GM23248 (cell line): ENCODE results near the gene UNC13B. TPM values are rescaled to one million over a fixed set of nuclear protein-coding genes. Genes with fewer than 3 reads are reported as not detected.

Source experiments
- DNase-seq: peaks from one replicate; pipeline ENCODE4 v3.0.0-alpha.2; 2015
- H2AFZ ChIP-seq: fragments of 200-600 bp; sonication (generic); 2 replicates; pipeline ENCODE4 v1.6.1; 2016; ENCODE audit warnings: antibody characterized with exemption
- H3F3A ChIP-seq: fragments of 200-600 bp; sonication (generic); 2 replicates; pipeline ENCODE4 v1.6.1; 2016; ENCODE audit warnings: mild to moderate bottlenecking, antibody characterized with exemption, mixed run types; ENCODE audit not compliant: insufficient read depth
- H3K27ac ChIP-seq: fragments of 200-600 bp; sonication (generic); 2 replicates; pipeline ENCODE4 v1.5.1; 2016; ENCODE audit warnings: mild to moderate bottlenecking
- H3K27me3 ChIP-seq: fragments of 200-600 bp; sonication (generic); replicated peaks from 2 replicates; pipeline ENCODE4 v1.6.1; 2016; ENCODE audit warnings: mild to moderate bottlenecking; ENCODE audit not compliant: insufficient read depth
- H3K36me3 ChIP-seq: fragments of 200-600 bp; sonication (generic); 2 replicates; pipeline ENCODE4 v1.6.1; 2016; ENCODE audit warnings: low read depth, mild to moderate bottlenecking
- H3K4me1 ChIP-seq: fragments of 200-600 bp; sonication (generic); 2 replicates; pipeline ENCODE4 v1.6.1; 2016; ENCODE audit warnings: mild to moderate bottlenecking; ENCODE audit not compliant: insufficient read depth
- H3K4me2 ChIP-seq: fragments of 200-600 bp; sonication (generic); one replicate; pipeline ENCODE4 v1.6.1; 2016; ENCODE audit warnings: mild to moderate bottlenecking; ENCODE audit not compliant: unreplicated experiment
- H3K4me3 ChIP-seq: fragments of 200-600 bp; sonication (generic); 2 replicates; pipeline ENCODE4 v1.5.1; 2016; ENCODE audit warnings: mild to moderate bottlenecking
- H3K79me2 ChIP-seq: fragments of 200-600 bp; sonication (generic); 2 replicates; pipeline ENCODE4 v1.6.1; 2016; ENCODE audit warnings: mild to moderate bottlenecking; ENCODE audit not compliant: insufficient read depth
- H3K9ac ChIP-seq: fragments of 200-600 bp; sonication (generic); 2 replicates; pipeline ENCODE4 v1.6.1; 2016; ENCODE audit warnings: mild to moderate bottlenecking
- H3K9me2 ChIP-seq: fragments of 200-600 bp; sonication (generic); 2 replicates; pipeline ENCODE4 v1.6.1; 2016; ENCODE audit warnings: mixed run types, mild to moderate bottlenecking, moderate library complexity; ENCODE audit not compliant: insufficient read depth
- H3K9me3 ChIP-seq: fragments of 200-600 bp; sonication (generic); one replicate; pipeline ENCODE4 v1.6.1; 2017; ENCODE audit warnings: low read depth
- H4K20me1 ChIP-seq: fragments of 200-600 bp; sonication (generic); 2 replicates; pipeline ENCODE4 v1.6.0; 2016; ENCODE audit not compliant: insufficient read depth
- EZH2 ChIP-seq: fragments of 200-600 bp; sonication (generic); IDR thresholded peaks from 2 replicates; pipeline ENCODE4 v1.6.1; 2018; ENCODE audit warnings: antibody characterized with exemption, mild to moderate bottlenecking; ENCODE audit not compliant: insufficient read depth, poor library complexity, severe bottlenecking
- EZH2phosphoT487 ChIP-seq: fragments of 200-600 bp; sonication (generic); IDR thresholded peaks from 2 replicates; pipeline ENCODE4 v1.6.1; 2018; ENCODE audit warnings: antibody characterized with exemption, moderate library complexity, mild to moderate bottlenecking, low read depth; ENCODE audit not compliant: insufficient read depth
- WGBS, 2 experiments: methylation state at CpG; one replicate each; pipeline ENCODE4 v1.1.6; 2015 to 2017; ENCODE audit warnings: low lambda C conversion rate in 2 of 2, low coverage in 1 of 2; ENCODE audit errors: missing lambda C conversion rate in 2 of 2; 5-methylcytosine and 5-hydroxymethylcytosine counted together
- in situ Hi-C: fragments of 300-500 bp; cut with MboI; formaldehyde crosslinking; loops from 2 replicates; pipeline ENCODE4 v1.15.0; 2020
- polyA plus RNA-seq: library from polyadenylated mRNA; unstranded; fragments of >200 nt; fragmentation: Nextera tagmentation; extraction: Ambion mirVana; gene quantifications from 2 replicates; pipeline ENCODE4 v1.2.1, GENCODE V29; 2016
- total RNA-seq: library from RNA; depleted of rRNA; stranded (reverse); fragments of >200 nt; shearing (Covaris generic); gene quantifications from 2 replicates; pipeline ENCODE4 v1.2.3, GENCODE V29; 2014

The UNC13B gene
- total and polyA plus RNA-seq, 2 experiments from 2014 or later = 5.5 to 15.3 TPM

GRCh38 chr9:35277171-35277520 is 115.3 kb downstream of the UNC13B start:
- in situ Hi-C loops = no loop called here
- no peak overlapping the region for H2AFZ ChIP-seq
- WGBS, 2 experiments = 45 to 46% methylated on average over 1 of the region's 1 CpG

GRCh38 chr9:35277628-35278359 is 116.0 kb downstream of the UNC13B start:
- no peaks in the 10 kb centered on the region for H3K27me3 ChIP-seq
- WGBS, 2 experiments = 51 to 53% methylated on average over 7 of the region's 7 CpGs
- H3K4me1 ChIP-seq = peaks cover 24% of the 10 kb centered on the region
- H3K9me3 ChIP-seq = no peaks in the 10 kb centered on the region
- TF ChIP-seq EZH2 = no peak
- TF ChIP-seq EZH2phosphoT487 = no peak
- H3K27ac ChIP-seq = peak overlapping the region; percentile 19
- H3K9me2 ChIP-seq = no peaks in the 10 kb centered on the region
- H3K4me2 ChIP-seq = peak overlapping the region; percentile 60
- peak; percentile 92 for DNase-seq
- H3K4me3 ChIP-seq = peak overlapping the region; percentile 32; the same call in 1 of the 2 replicates
- H2AFZ ChIP-seq = no peak overlapping the region
- H3K9ac ChIP-seq = no peak overlapping the region
- H3K79me2 ChIP-seq = no peaks in the 10 kb centered on the region
- H3F3A ChIP-seq = peaks cover 21% of the 10 kb centered on the region
- no peaks in the 10 kb centered on the region for H4K20me1 ChIP-seq
- no peaks in the 10 kb centered on the region for H3K36me3 ChIP-seq
- in situ Hi-C loops = no loop called here

More at GRCh38 chr9:35277171-35277520, 115.3 kb downstream of the UNC13B start:
- TF ChIP-seq EZH2 (no peak), EZH2phosphoT487 (no peak)
- Histone ChIP-seq H3K27me3 (no peaks in the 10 kb centered on the region), H3F3A (peaks cover 24% of the 10 kb centered on the region), H3K36me3 (no peaks in the 10 kb centered on the region), H4K20me1 (no peaks in the 10 kb centered on the region), H3K79me2 (no peaks in the 10 kb centered on the region), H3K9me2 (no peaks in the 10 kb centered on the region), H3K4me1 (peaks cover 29% of the 10 kb centered on the region), H3K4me2 (no peak overlapping the region), H3K27ac (no peak overlapping the region), H3K4me3 (no peak overlapping the region), H3K9me3 (no peaks in the 10 kb centered on the region), H3K9ac (no peak overlapping the region)
- DNase-seq = no peak

- no peaks in the 10 kb centered on the region for H3K9me2 ChIP-seq
- TF ChIP-seq EZH2 (no peak), EZH2phosphoT487 (no peak)
- 96 to 98% methylated on average over 2 of the region's 2 CpGs for WGBS, 2 experiments
- H3K9me3 ChIP-seq = no peaks in the 10 kb centered on the region
- no peak overlapping the region for H3K9ac ChIP-seq
- peaks cover 15% of the 10 kb centered on the region for H3F3A ChIP-seq
- H4K20me1 ChIP-seq = no peaks in the 10 kb centered on the region
- H3K4me3 ChIP-seq = no peak overlapping the region
- peaks cover 16% of the 10 kb centered on the region for H3K4me1 ChIP-seq
- no peak for DNase-seq
- no peak overlapping the region for H3K27ac ChIP-seq
- no peaks in the 10 kb centered on the region for H3K79me2 ChIP-seq
- no peak overlapping the region for H2AFZ ChIP-seq
- no peak overlapping the region for H3K4me2 ChIP-seq
- in situ Hi-C loops = no loop called here
- H3K27me3 ChIP-seq = no peaks in the 10 kb centered on the region
- H3K36me3 ChIP-seq = no peaks in the 10 kb centered on the region
Observed at GRCh38 chr9:35279946-35280345, 118.1 kb downstream of the UNC13B start.

GRCh38 chr9:35280399-35280798 is 118.6 kb downstream of the UNC13B start:
- peaks cover 15% of the 10 kb centered on the region for H3F3A ChIP-seq
- WGBS, 2 experiments = 40 to 45% methylated on average over 1 of the region's 1 CpG
- no peaks in the 10 kb centered on the region for H3K79me2 ChIP-seq
- no peaks in the 10 kb centered on the region for H3K9me2 ChIP-seq
- DNase-seq = no peak
- H3K27ac ChIP-seq = no peak overlapping the region
- H4K20me1 ChIP-seq = no peaks in the 10 kb centered on the region
- no peak overlapping the region for H3K4me2 ChIP-seq
- TF ChIP-seq EZH2 (no peak), EZH2phosphoT487 (no peak)
- H3K27me3 ChIP-seq = no peaks in the 10 kb centered on the region
- H2AFZ ChIP-seq = no peak overlapping the region
- no peaks in the 10 kb centered on the region for H3K9me3 ChIP-seq
- H3K4me1 ChIP-seq = peaks cover 16% of the 10 kb centered on the region
- no peak overlapping the region for H3K9ac ChIP-seq
- no peak overlapping the region for H3K4me3 ChIP-seq
- no peaks in the 10 kb centered on the region for H3K36me3 ChIP-seq
- in situ Hi-C loops = no loop called here
